GM12874 (cell line): ENCODE data around the gene SLC35G2.

Experiments
- TF ChIP-seq, protein P1 (sequence below): IDR thresholded peaks from 2 replicates; pipeline ENCODE4 v1.5.1; 2011; ENCODE audit warnings: low read depth, mild to moderate bottlenecking, control low read depth, low read length, moderate library complexity; ENCODE audit not compliant: insufficient read depth

The SLC35G2 gene

GRCh38 chr3:136898954-136899353 is 80.0 kb downstream of the SLC35G2 start:
- TF ChIP-seq, protein P1, sequence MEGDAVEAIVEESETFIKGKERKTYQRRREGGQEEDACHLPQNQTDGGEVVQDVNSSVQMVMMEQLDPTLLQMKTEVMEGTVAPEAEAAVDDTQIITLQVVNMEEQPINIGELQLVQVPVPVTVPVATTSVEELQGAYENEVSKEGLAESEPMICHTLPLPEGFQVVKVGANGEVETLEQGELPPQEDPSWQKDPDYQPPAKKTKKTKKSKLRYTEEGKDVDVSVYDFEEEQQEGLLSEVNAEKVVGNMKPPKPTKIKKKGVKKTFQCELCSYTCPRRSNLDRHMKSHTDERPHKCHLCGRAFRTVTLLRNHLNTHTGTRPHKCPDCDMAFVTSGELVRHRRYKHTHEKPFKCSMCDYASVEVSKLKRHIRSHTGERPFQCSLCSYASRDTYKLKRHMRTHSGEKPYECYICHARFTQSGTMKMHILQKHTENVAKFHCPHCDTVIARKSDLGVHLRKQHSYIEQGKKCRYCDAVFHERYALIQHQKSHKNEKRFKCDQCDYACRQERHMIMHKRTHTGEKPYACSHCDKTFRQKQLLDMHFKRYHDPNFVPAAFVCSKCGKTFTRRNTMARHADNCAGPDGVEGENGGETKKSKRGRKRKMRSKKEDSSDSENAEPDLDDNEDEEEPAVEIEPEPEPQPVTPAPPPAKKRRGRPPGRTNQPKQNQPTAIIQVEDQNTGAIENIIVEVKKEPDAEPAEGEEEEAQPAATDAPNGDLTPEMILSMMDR = no peak

GRCh38 chr3:136899622-136900158 is 80.8 kb downstream of the SLC35G2 start:
- TF ChIP-seq, protein P1 = no peak

DNA sequence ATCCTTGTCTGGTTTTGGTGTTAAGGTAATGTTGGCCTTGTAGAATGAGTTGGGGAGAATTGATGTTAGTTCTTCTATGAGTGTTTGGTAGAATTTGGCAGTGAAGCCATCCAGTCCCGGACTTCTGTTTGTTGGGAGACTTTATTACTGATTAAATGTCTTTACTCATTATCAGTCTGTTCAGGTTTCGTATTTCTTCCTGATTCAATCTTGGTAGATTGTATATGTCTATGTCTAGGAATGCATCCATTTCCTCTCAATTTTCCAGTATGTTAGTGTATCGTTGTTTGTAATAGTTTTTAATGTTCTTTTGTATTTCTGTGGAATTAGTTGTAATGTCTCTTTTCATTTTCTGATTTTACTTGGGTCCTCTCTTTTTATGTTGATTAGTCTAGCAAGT is 82.5 kb downstream of the SLC35G2 start:
- TF ChIP-seq, protein P1 = no peak

- TF ChIP-seq, protein P1 = no peak
These were observed 85.0 kb downstream of the SLC35G2 start for GRCh38 chr3:136903899-136904298.

DNA sequence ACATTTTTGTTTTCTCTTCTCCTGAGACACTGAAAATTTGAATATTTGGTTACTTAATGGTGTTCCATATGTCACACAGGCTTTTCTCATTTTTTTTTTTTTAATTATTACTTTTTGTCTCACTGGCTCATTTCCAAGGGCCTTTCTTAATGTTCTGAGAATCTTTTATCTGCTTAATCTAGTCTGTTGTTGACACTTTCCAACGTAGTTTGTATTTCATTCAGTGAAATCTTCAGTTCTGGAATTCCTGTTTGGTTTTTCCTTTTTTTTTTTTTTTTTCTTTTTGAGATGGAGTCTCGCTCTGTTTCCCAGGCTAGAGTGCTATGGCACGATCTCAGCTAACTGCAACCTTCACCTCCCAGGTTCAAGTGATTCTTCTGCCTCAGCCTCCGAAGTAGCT is 85.8 kb downstream of the SLC35G2 start:
- TF ChIP-seq, protein P1 = no peak
